ENCODE data around the gene ITGB2.

ITGB2 gene

GRCh38 chr21:44895859-44896258 lies 24.8 kb downstream of the ITGB2 start:
- DNase-seq = no peak

- no peak for DNase-seq
Measured at GRCh38 chr21:44894687-44895302, 25.9 kb downstream of the ITGB2 start.

GRCh38 chr21:44893948-44894656 lies 26.6 kb downstream of the ITGB2 start:
- no peak for DNase-seq

GRCh38 chr21:44893278-44893556 lies 27.5 kb downstream of the ITGB2 start:
- no peak for DNase-seq

- peak; percentile 71 to 88 (median 80) for DNase-seq
Measured at GRCh38 chr21:44892536-44893277, 28.0 kb downstream of the ITGB2 start.

GRCh38 chr21:44892095-44892494 lies 28.6 kb downstream of the ITGB2 start:
- no peak for DNase-seq

- no peak for DNase-seq
Measured at GRCh38 chr21:44891631-44892031, 29.1 kb downstream of the ITGB2 start.

GRCh38 chr21:44890961-44891541 lies 29.6 kb downstream of the ITGB2 start:
- no peak for DNase-seq

- DNase-seq = no peak
Measured at GRCh38 chr21:44890338-44890931, 30.3 kb downstream of the ITGB2 start.

- no peak for DNase-seq
Measured at GRCh38 chr21:44889625-44890337, 30.9 kb downstream of the ITGB2 start.

GRCh38 chr21:44888581-44889550 lies 31.8 kb downstream of the ITGB2 start:
- DNase-seq = no peak

GRCh38 chr21:44887807-44888580 lies 32.7 kb downstream of the ITGB2 start:
- no peak for DNase-seq

- DNase-seq = no peak
Measured at GRCh38 chr21:44887126-44887806, 33.4 kb downstream of the ITGB2 start.

- DNase-seq = no peak
Measured at GRCh38 chr21:44886113-44887075, 34.3 kb downstream of the ITGB2 start.

- DNase-seq = no peak
Measured at GRCh38 chr21:44885615-44886014, 35.1 kb downstream of the ITGB2 start.

GRCh38 chr21:44884097-44884496 lies 36.6 kb downstream of the ITGB2 start:
- peak; percentile 39 to 45 (median 45) for DNase-seq

- DNase-seq = no peak
Measured at GRCh38 chr21:44883250-44883649, 37.4 kb downstream of the ITGB2 start.

GRCh38 chr21:44881198-44881872 lies 39.4 kb downstream of the ITGB2 start:
- peak; percentile 69 to 82 (median 70) for DNase-seq

Data from suppressor macrophage treated with lipopolysaccharide for 1 hour (primary cell).